B cell (primary cell): Measurements from ENCODE around the gene PLCD4. TPM values are rescaled to one million over a fixed set of nuclear protein-coding genes. Genes with fewer than 3 reads are reported as not detected.
A peak's percentile ranks its signal among the peaks of the same experiment; 100 is the strongest.

ENCODE experiments used
- ATAC-seq: fragments of 200-7000 bp; cut with Tn5 transposase; one replicate; pipeline ENCODE4 v1.10.0; 2021; ENCODE audit warnings: low read depth, mild to moderate bottlenecking, moderate number of reproducible peaks, moderate library complexity
- CTCF ChIA-PET: fragments of 350-600 bp; sonication (Branson Sonifier 250); formaldehyde crosslinking; loops from one replicate; lab custom pipeline; 2021; ENCODE audit warnings: antibody characterized with exemption, inconsistent platforms; lab: Charles Lee
- POLR2A ChIA-PET: fragments of 350-600 bp; sonication (Branson Sonifier 250); formaldehyde crosslinking; loops from one replicate; lab custom pipeline; 2021; ENCODE audit warnings: antibody characterized with exemption; lab: Charles Lee
- DNase-seq: peaks from one replicate; pipeline ENCODE4 v3.0.0; 2013
- H2AFZ ChIP-seq: 2 replicates; pipeline ENCODE4 v1.6.1; 2012; ENCODE audit warnings: mild to moderate bottlenecking, low read depth, low read length; ENCODE audit not compliant: insufficient read depth, poor library complexity, severe bottlenecking
- H3K27ac ChIP-seq, 2 donors: 1 replicate in 1 of 2; 2 replicates in 1 of 2; pipeline ENCODE4 v1.5.1; 2012 to 2013; ENCODE audit warnings: low read length in 2 of 2, mild to moderate bottlenecking in 2 of 2, moderate library complexity in 1 of 2
- H3K27me3 ChIP-seq, 4 experiments: fragments of 200-600 bp in 1 of 4; sonication (generic) in 1 of 4; replicated peaks in 1 of 4; 1 replicate in 2 of 4; 2 replicates in 2 of 4; pipeline versions ENCODE4 v1.6.1 to v1.7.0; 2013 to 2016; ENCODE audit warnings: low read length in 3 of 4, mild to moderate bottlenecking in 2 of 4, mixed read lengths in 1 of 4, moderate library complexity in 1 of 4; ENCODE audit not compliant: insufficient read depth in 4 of 4, control insufficient read depth in 3 of 4; ENCODE audit errors: control extremely low read depth in 1 of 4
- H3K36me3 ChIP-seq, 2 experiments: replicated peaks in 1 of 2; 1 replicate in 1 of 2; 2 replicates in 1 of 2; pipeline versions ENCODE4 v1.6.1 to v1.7.1; 2013; ENCODE audit warnings: low read length in 1 of 2; ENCODE audit not compliant: insufficient read depth in 2 of 2, control insufficient read depth in 1 of 2; ENCODE audit errors: control extremely low read depth in 1 of 2, extremely low read depth in 1 of 2
- H3K4me1 ChIP-seq, 2 donors: fragments of 200-600 bp in 1 of 2; sonication (generic) in 1 of 2; 1 replicate in 1 of 2; 2 replicates in 1 of 2; pipeline versions ENCODE4 v1.5.1 to v1.6.1; 2013 to 2017; ENCODE audit warnings: low read length in 2 of 2; ENCODE audit not compliant: control insufficient read depth in 2 of 2, insufficient read depth in 2 of 2
- H3K4me2 ChIP-seq: replicated peaks from 2 replicates; pipeline ENCODE3; 2012; ENCODE audit warnings: mild to moderate bottlenecking, low read depth, low read length; ENCODE audit not compliant: poor library complexity, severe bottlenecking
- H3K4me3 ChIP-seq, 5 experiments: fragments of 200-600 bp in 1 of 5; sonication (generic) in 1 of 5; 1 replicate in 3 of 5; 2 replicates in 2 of 5; pipeline versions ENCODE4 v1.5.1 to v1.7.0; 2011 to 2016; ENCODE audit warnings: low read length in 4 of 5, mild to moderate bottlenecking in 4 of 5, low read depth in 2 of 5, control low read depth in 1 of 5, moderate library complexity in 1 of 5; ENCODE audit not compliant: insufficient read depth in 1 of 5; ENCODE audit errors: control extremely low read depth in 1 of 5, extremely low read depth in 1 of 5
- H3K79me2 ChIP-seq: fragments of 200-600 bp; sonication (generic); one replicate; pipeline ENCODE4 v1.6.0; 2016; ENCODE audit warnings: low read length; ENCODE audit not compliant: control insufficient read depth, insufficient read depth
- H3K9ac ChIP-seq: fragments of 200-600 bp; sonication (generic); 2 replicates; pipeline ENCODE4 v1.6.1; 2017; ENCODE audit warnings: mild to moderate bottlenecking, low read length, moderate library complexity
- H3K9me3 ChIP-seq, 3 donors: one replicate each; pipeline versions ENCODE4 v1.6.1 to v1.7.1; 2013; ENCODE audit warnings: low read length in 2 of 3; ENCODE audit not compliant: control insufficient read depth in 2 of 3, insufficient read depth in 1 of 3; ENCODE audit errors: control extremely low read depth in 1 of 3
- H4K20me1 ChIP-seq: 2 replicates; pipeline ENCODE4 v1.6.0; 2012; ENCODE audit warnings: mild to moderate bottlenecking, low read length; ENCODE audit not compliant: insufficient read depth, control insufficient read depth, poor library complexity, severe bottlenecking
- H3K27ac Mint-ChIP-seq: one replicate; pipeline ENCODE4 v1.8.0; 2021; ENCODE audit warnings: mixed read lengths
- H3K27me3 Mint-ChIP-seq: one replicate; pipeline ENCODE4 v1.8.0; 2021; ENCODE audit warnings: mixed read lengths
- H3K4me1 Mint-ChIP-seq: one replicate; pipeline ENCODE4 v1.8.0; 2021; ENCODE audit warnings: mixed read lengths
- H3K4me3 Mint-ChIP-seq: one replicate; pipeline ENCODE4 v1.8.0; 2021; ENCODE audit warnings: mixed read lengths
- H3K9me3 Mint-ChIP-seq: one replicate; pipeline ENCODE4 v1.8.0; 2022; ENCODE audit warnings: mixed read lengths; ENCODE audit not compliant: insufficient read depth
- CTCF ChIP-seq: fragments of 200-600 bp; IDR thresholded peaks from one replicate; pipeline ENCODE4 v1.8.0; 2022; ENCODE audit warnings: antibody characterized with exemption, mild to moderate bottlenecking
- EZH2 ChIP-seq: IDR thresholded peaks from 2 replicates; pipeline ENCODE4 v1.6.1; 2012; ENCODE audit warnings: borderline replicate concordance, low read depth, mild to moderate bottlenecking, moderate library complexity, low read length; ENCODE audit not compliant: insufficient read depth, poor library complexity, severe bottlenecking
- WGBS: methylation state at CpG from one replicate; pipeline ENCODE4 v1.1.5; 2013; ENCODE audit warnings: missing lambda C conversion rate; ENCODE audit not compliant: insufficient coverage; 5-methylcytosine and 5-hydroxymethylcytosine counted together
- intact Hi-C: fragments of 100-400 bp; cut with micrococcal nuclease; formaldehyde crosslinking; loops from one replicate; pipeline ENCODE4 v1.10.0; 2022
- polyA plus RNA-seq: library from polyadenylated mRNA; depleted of rRNA; stranded (reverse); fragments of >200 nt; gene quantifications from 2 replicates; pipeline ENCODE4 v1.2.3, GENCODE V29; 2012
- total RNA-seq, 2 donors: library from RNA; stranded (reverse); fragments of 120-200 nt in 1 of 2; gene quantifications; 1 replicate in 1 of 2; 2 replicates in 1 of 2; pipeline versions ENCODE4 v1.2.3 to v1.2.4, GENCODE V29; 2013 to 2022

The PLCD4 gene
- total and polyA plus RNA-seq, 2 donors (not counting 1 experiment from before 2014, with no cell fraction given) = 0.25 to 0.62 TPM

GRCh38 chr2:218671654-218672566, 64.2 kb downstream of the PLCD4 start, which contains the start of the genes RNF25 and STK36:
RNF25 (minus strand) TSS chr2:218672002; CDS start chr2:218671970, 32 bp downstream.
STK36 (plus strand) TSS chr2:218672086; CDS start chr2:218672830, 744 bp downstream.
- peaks cover 14 to 15% of the 10 kb centered on the region in 2 donors for H3K4me1 ChIP-seq
- peaks cover 29% of the 10 kb centered on the region for H3K79me2 ChIP-seq
- WGBS = 2% methylated on average over 43 of the region's 49 CpGs
- no peaks in the 10 kb centered on the region for H3K27me3 ChIP-seq
- H3K9me3 Mint-ChIP-seq = no peaks in the 10 kb centered on the region
- peak within 1 kb of the TSS; percentile 85 for H3K4me2 ChIP-seq
- ATAC-seq = peak; percentile 95
- peak within 1 kb of the TSS; percentile 99 for H2AFZ ChIP-seq
- peaks cover 20% of the 10 kb centered on the region for H3K4me1 Mint-ChIP-seq
- TF ChIP-seq CTCF = no peak
- TF ChIP-seq EZH2 = no peak
- CTCF ChIA-PET = interaction anchor here (1.3 to 2.8 kb wide), 4 partner anchors 13 to 176 kb away, joined by 4 to 28 read pairs (median 9); partner anchors contain the start of genes BCS1L, TTLL4 and ZNF142
- peaks cover 1 to 18% of the 10 kb centered on the region in 2 experiments for H3K36me3 ChIP-seq
- POLR2A ChIA-PET = interaction anchor here (0.6 to 2.3 kb wide), 5 partner anchors 13 to 276 kb away, joined by 3 to 19 read pairs (median 3); partner anchors contain the start of genes BCS1L and ZNF142
- peak; percentile 85 for DNase-seq
- no peaks in the 10 kb centered on the region for H3K9me3 ChIP-seq
- H3K27ac Mint-ChIP-seq = peak within 1 kb of the TSS; percentile 91
- intact Hi-C loops = loop anchor here (1.0 to 5.0 kb wide), 6 partner anchors 13 to 925 kb away; partner anchors contain the start of genes AAMP, ARPC2, BCS1L and CNOT9
- H4K20me1 ChIP-seq = no peaks in the 10 kb centered on the region
- H3K4me3 ChIP-seq = peak within 1 kb of the TSS; percentile 66 to 96 (median 84)
- H3K4me3 Mint-ChIP-seq = peak within 1 kb of the TSS; percentile 97
- peak within 1 kb of the TSS; percentile 8 to 84 for H3K27ac ChIP-seq
- peak within 1 kb of the TSS; percentile 86 for H3K9ac ChIP-seq
- H3K27me3 Mint-ChIP-seq = no peaks in the 10 kb centered on the region
